Measurements from ENCODE around the gene RBMS3.

DNA sequence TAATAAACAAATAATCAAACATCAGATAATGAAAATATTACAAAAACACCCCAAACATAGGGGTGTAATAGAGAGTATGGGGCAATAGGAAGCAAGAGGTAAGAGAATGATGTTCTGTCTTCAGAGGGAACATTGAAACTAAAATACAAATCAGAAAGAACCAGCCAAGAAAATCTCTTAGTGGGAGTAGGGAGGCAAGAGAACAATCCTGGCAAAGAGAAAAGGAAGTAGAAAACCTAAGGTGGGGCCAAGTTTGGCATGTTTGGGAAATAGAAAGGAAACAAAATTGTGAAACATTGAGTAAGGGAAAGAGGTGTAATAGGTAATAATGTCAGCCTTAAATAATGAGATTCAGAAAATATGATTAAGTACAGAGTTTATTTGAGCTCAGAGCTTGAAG lies 467.1 kb downstream of the RBMS3 start:
- TF ChIP-seq, protein P1, sequence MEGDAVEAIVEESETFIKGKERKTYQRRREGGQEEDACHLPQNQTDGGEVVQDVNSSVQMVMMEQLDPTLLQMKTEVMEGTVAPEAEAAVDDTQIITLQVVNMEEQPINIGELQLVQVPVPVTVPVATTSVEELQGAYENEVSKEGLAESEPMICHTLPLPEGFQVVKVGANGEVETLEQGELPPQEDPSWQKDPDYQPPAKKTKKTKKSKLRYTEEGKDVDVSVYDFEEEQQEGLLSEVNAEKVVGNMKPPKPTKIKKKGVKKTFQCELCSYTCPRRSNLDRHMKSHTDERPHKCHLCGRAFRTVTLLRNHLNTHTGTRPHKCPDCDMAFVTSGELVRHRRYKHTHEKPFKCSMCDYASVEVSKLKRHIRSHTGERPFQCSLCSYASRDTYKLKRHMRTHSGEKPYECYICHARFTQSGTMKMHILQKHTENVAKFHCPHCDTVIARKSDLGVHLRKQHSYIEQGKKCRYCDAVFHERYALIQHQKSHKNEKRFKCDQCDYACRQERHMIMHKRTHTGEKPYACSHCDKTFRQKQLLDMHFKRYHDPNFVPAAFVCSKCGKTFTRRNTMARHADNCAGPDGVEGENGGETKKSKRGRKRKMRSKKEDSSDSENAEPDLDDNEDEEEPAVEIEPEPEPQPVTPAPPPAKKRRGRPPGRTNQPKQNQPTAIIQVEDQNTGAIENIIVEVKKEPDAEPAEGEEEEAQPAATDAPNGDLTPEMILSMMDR (IDR thresholded peaks at IDR 0.05): no peak
- TF ChIP-seq POLR2A (IDR thresholded peaks at IDR 0.05): no peak
